PFSK-1 (cell line): Measurements from ENCODE around the gene PGLYRP4.

Source experiments
- FOXP2 ChIP-seq: optimal IDR thresholded peaks from 2 replicates; pipeline ENCODE3; 2011; ENCODE audit warnings: borderline replicate concordance, control low read depth, inconsistent platforms; ENCODE audit not compliant: insufficient read depth; ENCODE audit errors: extremely low read length, extremely low read depth
- POLR2AphosphoS5 ChIP-seq: IDR thresholded peaks from 2 replicates; pipeline ENCODE4 v1.6.1; 2012; ENCODE audit warnings: low read depth, mild to moderate bottlenecking, control low read depth, low read length, moderate library complexity
- SIN3A ChIP-seq: IDR thresholded peaks from 2 replicates; pipeline ENCODE4 v1.6.1; 2012; ENCODE audit warnings: mild to moderate bottlenecking, low read length, moderate library complexity, borderline replicate concordance; ENCODE audit not compliant: insufficient read depth
- TAF1 ChIP-seq: IDR thresholded peaks from 2 replicates; pipeline ENCODE4 v1.6.1; 2012; ENCODE audit warnings: low read length, control low read depth, borderline replicate concordance; ENCODE audit not compliant: insufficient read depth
- TF ChIP-seq, protein P1 (sequence below), 2 experiments: IDR thresholded peaks; 2 replicates each; pipeline versions ENCODE4 v1.6.1 to v1.8.0; 2011 to 2012; ENCODE audit warnings: low read depth in 2 of 2, low read length in 2 of 2, control low read depth in 1 of 2, inconsistent platforms in 1 of 2, mild to moderate bottlenecking in 1 of 2, moderate library complexity in 1 of 2; ENCODE audit not compliant: insufficient read depth in 1 of 2

PGLYRP4 gene

DNA sequence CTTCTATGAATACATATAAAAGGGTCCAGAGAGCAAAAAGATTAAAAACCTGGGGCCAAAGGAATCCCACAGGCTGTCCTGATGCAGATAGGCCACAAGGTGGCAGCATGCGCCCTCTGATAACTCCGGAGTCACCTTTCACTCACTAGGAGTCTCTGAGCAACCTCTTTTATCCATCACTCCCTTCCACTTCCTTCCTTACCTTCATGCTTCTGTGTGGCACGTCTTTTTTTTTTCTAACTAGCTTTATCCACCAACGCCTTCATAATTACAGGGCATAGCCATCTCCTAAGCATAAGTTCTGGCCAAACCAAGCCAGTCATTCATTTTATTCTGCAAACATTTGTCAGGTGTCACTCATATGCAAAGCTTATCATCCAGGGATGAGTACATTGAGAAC, 3.9 kb upstream of the PGLYRP4 start:
- no peak for TF ChIP-seq FOXP2
- TF ChIP-seq POLR2AphosphoS5 = no peak
- TF ChIP-seq TAF1 = no peak
- TF ChIP-seq, protein P1, sequence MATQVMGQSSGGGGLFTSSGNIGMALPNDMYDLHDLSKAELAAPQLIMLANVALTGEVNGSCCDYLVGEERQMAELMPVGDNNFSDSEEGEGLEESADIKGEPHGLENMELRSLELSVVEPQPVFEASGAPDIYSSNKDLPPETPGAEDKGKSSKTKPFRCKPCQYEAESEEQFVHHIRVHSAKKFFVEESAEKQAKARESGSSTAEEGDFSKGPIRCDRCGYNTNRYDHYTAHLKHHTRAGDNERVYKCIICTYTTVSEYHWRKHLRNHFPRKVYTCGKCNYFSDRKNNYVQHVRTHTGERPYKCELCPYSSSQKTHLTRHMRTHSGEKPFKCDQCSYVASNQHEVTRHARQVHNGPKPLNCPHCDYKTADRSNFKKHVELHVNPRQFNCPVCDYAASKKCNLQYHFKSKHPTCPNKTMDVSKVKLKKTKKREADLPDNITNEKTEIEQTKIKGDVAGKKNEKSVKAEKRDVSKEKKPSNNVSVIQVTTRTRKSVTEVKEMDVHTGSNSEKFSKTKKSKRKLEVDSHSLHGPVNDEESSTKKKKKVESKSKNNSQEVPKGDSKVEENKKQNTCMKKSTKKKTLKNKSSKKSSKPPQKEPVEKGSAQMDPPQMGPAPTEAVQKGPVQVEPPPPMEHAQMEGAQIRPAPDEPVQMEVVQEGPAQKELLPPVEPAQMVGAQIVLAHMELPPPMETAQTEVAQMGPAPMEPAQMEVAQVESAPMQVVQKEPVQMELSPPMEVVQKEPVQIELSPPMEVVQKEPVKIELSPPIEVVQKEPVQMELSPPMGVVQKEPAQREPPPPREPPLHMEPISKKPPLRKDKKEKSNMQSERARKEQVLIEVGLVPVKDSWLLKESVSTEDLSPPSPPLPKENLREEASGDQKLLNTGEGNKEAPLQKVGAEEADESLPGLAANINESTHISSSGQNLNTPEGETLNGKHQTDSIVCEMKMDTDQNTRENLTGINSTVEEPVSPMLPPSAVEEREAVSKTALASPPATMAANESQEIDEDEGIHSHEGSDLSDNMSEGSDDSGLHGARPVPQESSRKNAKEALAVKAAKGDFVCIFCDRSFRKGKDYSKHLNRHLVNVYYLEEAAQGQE (IDR thresholded peaks at IDR 0.05; ENCODE audit: insufficient read depth in 1 of 2, low read depth in 2 of 2, low read length in 2 of 2) = no peak
- no peak for TF ChIP-seq SIN3A

- no peak for TF ChIP-seq TAF1
Measured at GRCh38 chr1:153350321-153350957, 1.8 kb upstream of the PGLYRP4 start.

DNA sequence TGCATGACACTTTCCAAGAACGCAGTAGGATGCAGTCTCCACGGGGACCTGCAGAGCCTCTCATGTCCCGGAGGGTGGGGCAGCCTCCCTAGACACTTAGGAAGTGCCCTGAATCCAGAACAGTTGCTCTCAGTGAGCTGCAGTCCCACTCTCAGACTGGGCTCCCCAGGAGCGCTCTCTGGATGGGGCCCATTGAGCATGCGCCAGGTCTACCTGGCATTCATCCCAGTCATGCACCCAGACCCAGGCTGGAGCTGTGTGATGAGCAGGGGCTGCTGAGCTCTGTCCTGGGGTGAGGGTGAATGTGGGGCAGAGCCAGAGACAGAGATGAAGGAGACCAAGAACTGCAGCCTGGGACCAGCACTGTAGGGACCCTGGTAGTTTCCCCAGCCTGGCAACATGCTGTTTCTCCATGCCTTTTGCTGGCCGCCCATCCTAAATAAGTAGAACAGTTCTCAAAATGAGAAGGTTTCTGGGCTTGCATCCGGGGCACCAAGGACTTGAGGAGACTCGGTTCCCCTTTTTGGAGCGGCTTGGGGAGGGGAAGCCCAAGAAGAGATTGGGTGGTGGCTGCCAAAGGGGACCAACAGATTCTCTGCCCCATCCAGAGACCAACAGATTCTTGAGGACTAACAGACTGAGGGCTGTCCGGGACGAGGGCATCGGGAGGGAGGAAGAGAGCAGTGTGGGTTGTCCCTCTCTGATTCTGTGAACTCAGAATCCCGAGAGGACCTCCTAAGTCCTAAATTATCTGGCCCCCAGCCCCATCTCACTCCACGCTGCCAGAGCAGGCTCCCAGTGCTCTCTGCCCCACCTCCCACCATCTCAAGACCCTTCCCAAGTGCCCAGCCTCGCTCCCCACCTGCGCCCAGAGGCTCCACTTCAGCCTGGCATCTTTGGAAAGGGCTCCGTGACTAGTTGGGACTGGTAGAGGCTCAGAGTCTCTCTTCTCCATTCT, 1.0 kb upstream of the PGLYRP4 start:
- TF ChIP-seq FOXP2 (no peak), POLR2AphosphoS5 (no peak), TAF1 (no peak), SIN3A (no peak)
- TF ChIP-seq, protein P1 (IDR thresholded peaks at IDR 0.05; ENCODE audit: insufficient read depth in 1 of 2, low read depth in 2 of 2, low read length in 2 of 2) = no peak

DNA sequence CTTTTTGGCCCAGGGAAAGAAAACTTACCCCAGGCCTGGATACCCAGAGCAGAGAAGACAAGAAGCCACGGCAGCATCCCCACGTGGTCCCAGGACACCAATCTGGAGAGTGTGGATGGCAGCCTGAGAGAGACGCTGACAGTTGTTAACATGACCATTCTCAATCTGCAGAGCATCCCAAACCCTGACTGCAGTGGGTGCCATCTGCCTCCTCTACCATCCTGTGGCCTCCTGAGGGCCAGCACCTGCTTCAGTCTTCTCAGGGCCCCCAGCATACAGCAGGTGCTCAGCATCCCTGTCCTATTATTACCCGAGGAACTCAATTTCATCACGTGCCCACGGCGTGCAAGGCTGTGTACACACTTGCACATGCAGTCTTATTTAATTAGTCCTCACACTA, 785 bp downstream of the PGLYRP4 start:
- TF ChIP-seq, protein P1 (IDR thresholded peaks at IDR 0.05; ENCODE audit: insufficient read depth in 1 of 2, low read depth in 2 of 2, low read length in 2 of 2) = no peak
- no peak for TF ChIP-seq FOXP2
- TF ChIP-seq POLR2AphosphoS5 = no peak
- TF ChIP-seq TAF1 = no peak
- TF ChIP-seq SIN3A = no peak

GRCh38 chr1:153346077-153346723, 2.4 kb downstream of the PGLYRP4 start:
- TF ChIP-seq SIN3A (no peak), POLR2AphosphoS5 (no peak)
